K562 (cell line): ENCODE results near the gene CNOT1.

ENCODE experiments used
- CSDE1 ChIP-seq, 2 experiments: fragments of 450-650 bp; IDR thresholded peaks; 2 replicates each; pipeline ENCODE4 v1.6.1; 2016; ENCODE audit warnings: mild to moderate bottlenecking in 1 of 2
- HDGF ChIP-seq: fragments of 450-650 bp; IDR thresholded peaks from 2 replicates; pipeline ENCODE4 v1.6.1; 2016
- RBM14 ChIP-seq: fragments of 200-400 bp; formaldehyde crosslinking; IDR thresholded peaks from 2 replicates; pipeline ENCODE4 v1.6.1; 2018; ENCODE audit warnings: low read depth, mild to moderate bottlenecking, low read length, moderate library complexity, borderline replicate concordance; ENCODE audit not compliant: insufficient read depth
- SNRNP70 ChIP-seq: fragments of 200-400 bp; formaldehyde crosslinking; optimal IDR thresholded peaks from 2 replicates; pipeline ENCODE3; 2017; ENCODE audit warnings: low read depth, low read length
- TF ChIP-seq, protein P1 (sequence below), 3 experiments: fragments of 200-800 bp in 1 of 3; fragments of 250-450 bp in 1 of 3; fragments of 450-650 bp in 1 of 3; sonication (Bioruptor Pico) in 1 of 3; sonication (Bioruptor generic) in 1 of 3; formaldehyde crosslinking in 1 of 3; IDR thresholded peaks; 2 replicates each; pipeline versions ENCODE4 v1.6.1 to v1.8.0; 2016 to 2022; ENCODE audit warnings: mild to moderate bottlenecking in 2 of 3, missing genetic modification characterization in 2 of 3, missing compliant biosample characterization in 1 of 3, moderate library complexity in 1 of 3
- TF ChIP-seq, protein P2 (sequence below), 3 experiments: IDR thresholded peaks in 2 of 3; conservative IDR thresholded peaks in 1 of 3; 2 replicates each; pipeline ENCODE4 v1.5.1; 2011 to 2012; ENCODE audit warnings: low read length in 3 of 3, mild to moderate bottlenecking in 3 of 3, control low read depth in 2 of 3, improper control_type of control experiment in 1 of 3, inconsistent platforms in 1 of 3, low read depth in 1 of 3, mixed read lengths in 1 of 3, moderate library complexity in 1 of 3; ENCODE audit not compliant: insufficient read depth in 2 of 3

DNA sequence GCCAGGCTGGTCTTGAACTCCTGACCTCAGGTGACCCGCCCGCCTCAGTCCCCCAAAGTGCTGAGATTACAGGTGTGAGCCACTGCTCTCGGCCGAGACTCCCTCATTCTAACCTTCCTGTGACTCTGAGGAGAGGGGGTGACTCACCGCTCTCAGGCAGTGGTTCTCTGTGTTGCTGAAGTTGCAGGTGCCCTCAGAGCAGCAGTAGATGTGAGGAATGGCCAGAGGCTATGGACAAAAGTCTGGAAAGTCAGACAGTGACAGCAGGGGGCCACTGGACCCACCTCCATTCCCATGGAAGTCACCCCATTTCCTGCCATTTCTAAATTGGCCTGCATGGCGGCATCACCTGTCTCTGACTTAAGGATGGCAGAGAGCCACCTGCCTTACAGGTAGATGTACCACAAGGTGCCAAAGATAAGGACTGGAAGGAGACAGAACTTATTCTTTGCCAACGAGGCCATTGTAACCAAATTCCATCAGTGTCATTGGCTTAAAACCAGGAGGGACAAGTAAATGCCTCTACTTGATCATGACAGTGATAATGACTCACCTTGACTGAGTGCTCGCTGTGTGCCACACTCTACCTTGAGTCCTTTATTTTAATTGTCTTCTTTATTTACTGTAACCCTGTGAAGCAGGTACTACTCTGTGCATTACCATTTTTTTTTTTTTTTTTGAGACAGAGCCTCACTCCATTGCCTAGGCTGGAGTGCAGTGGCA is 15.3 kb upstream of the CNOT1 start:
- TF ChIP-seq CSDE1 (IDR thresholded peaks at IDR 0.05) (no peak), SNRNP70 (no peak), HDGF (no peak), RBM14 (no peak)
- TF ChIP-seq, protein P1, sequence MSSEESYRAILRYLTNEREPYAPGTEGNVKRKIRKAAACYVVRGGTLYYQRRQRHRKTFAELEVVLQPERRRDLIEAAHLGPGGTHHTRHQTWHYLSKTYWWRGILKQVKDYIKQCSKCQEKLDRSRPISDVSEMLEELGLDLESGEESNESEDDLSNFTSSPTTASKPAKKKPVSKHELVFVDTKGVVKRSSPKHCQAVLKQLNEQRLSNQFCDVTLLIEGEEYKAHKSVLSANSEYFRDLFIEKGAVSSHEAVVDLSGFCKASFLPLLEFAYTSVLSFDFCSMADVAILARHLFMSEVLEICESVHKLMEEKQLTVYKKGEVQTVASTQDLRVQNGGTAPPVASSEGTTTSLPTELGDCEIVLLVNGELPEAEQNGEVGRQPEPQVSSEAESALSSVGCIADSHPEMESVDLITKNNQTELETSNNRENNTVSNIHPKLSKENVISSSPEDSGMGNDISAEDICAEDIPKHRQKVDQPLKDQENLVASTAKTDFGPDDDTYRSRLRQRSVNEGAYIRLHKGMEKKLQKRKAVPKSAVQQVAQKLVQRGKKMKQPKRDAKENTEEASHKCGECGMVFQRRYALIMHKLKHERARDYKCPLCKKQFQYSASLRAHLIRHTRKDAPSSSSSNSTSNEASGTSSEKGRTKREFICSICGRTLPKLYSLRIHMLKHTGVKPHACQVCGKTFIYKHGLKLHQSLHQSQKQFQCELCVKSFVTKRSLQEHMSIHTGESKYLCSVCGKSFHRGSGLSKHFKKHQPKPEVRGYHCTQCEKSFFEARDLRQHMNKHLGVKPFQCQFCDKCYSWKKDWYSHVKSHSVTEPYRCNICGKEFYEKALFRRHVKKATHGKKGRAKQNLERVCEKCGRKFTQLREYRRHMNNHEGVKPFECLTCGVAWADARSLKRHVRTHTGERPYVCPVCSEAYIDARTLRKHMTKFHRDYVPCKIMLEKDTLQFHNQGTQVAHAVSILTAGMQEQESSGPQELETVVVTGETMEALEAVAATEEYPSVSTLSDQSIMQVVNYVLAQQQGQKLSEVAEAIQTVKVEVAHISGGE (CRISPR knock-in tag; IDR thresholded peaks at IDR 0.05) = no peak
- TF ChIP-seq, protein P2, sequence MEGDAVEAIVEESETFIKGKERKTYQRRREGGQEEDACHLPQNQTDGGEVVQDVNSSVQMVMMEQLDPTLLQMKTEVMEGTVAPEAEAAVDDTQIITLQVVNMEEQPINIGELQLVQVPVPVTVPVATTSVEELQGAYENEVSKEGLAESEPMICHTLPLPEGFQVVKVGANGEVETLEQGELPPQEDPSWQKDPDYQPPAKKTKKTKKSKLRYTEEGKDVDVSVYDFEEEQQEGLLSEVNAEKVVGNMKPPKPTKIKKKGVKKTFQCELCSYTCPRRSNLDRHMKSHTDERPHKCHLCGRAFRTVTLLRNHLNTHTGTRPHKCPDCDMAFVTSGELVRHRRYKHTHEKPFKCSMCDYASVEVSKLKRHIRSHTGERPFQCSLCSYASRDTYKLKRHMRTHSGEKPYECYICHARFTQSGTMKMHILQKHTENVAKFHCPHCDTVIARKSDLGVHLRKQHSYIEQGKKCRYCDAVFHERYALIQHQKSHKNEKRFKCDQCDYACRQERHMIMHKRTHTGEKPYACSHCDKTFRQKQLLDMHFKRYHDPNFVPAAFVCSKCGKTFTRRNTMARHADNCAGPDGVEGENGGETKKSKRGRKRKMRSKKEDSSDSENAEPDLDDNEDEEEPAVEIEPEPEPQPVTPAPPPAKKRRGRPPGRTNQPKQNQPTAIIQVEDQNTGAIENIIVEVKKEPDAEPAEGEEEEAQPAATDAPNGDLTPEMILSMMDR (IDR thresholded peaks at IDR 0.05 in 2 of 3, conservative IDR thresholded peaks at IDR 0.05 in 1 of 3; ENCODE audit: insufficient read depth in 2 of 3, low read depth in 1 of 3, low read length in 3 of 3) = no peak
